Activated CD8-positive, alpha-beta memory T cell treated with anti-CD3 and anti-CD28 coated beads for 24 hours (primary cell): ENCODE data around the gene PTPRS.
"Not testable (repeated sequence)": the region's sequence is repeated elsewhere in the genome, so short reads cannot be mapped to it uniquely, and the experiment has no call there.

Experiments
- DNase-seq: peaks from one replicate; pipeline ENCODE4 v3.0.0-alpha.2; 2020

PTPRS gene

GRCh38 chr19:5331790-5332189 lies 8.8 kb downstream of the PTPRS start:
- no peak for DNase-seq

- no peak for DNase-seq
Measured at GRCh38 chr19:5330307-5330720, 10.3 kb downstream of the PTPRS start.

GRCh38 chr19:5329141-5329540 lies 11.5 kb downstream of the PTPRS start:
- no peak for DNase-seq

- DNase-seq: not testable (repeated sequence)
Measured at GRCh38 chr19:5328407-5328806, 12.2 kb downstream of the PTPRS start.

GRCh38 chr19:5326986-5327623 lies 13.5 kb downstream of the PTPRS start:
- DNase-seq: no peak

GRCh38 chr19:5326545-5326944 lies 14.1 kb downstream of the PTPRS start:
- DNase-seq: no peak

- no peak for DNase-seq
Measured at GRCh38 chr19:5324947-5325346, 15.7 kb downstream of the PTPRS start.

- no peak for DNase-seq
Measured at GRCh38 chr19:5323475-5323811, 17.2 kb downstream of the PTPRS start.

- DNase-seq: peak; percentile 67
Measured at GRCh38 chr19:5321851-5322681, 18.5 kb downstream of the PTPRS start.

GRCh38 chr19:5321066-5321642 lies 19.5 kb downstream of the PTPRS start:
- no peak for DNase-seq

- no peak for DNase-seq
Measured at GRCh38 chr19:5319516-5319915, 21.1 kb downstream of the PTPRS start.

GRCh38 chr19:5318306-5318705 lies 22.3 kb downstream of the PTPRS start:
- no peak for DNase-seq

- no peak for DNase-seq
Measured at GRCh38 chr19:5317321-5317720, 23.3 kb downstream of the PTPRS start.

GRCh38 chr19:5316138-5316537 lies 24.5 kb downstream of the PTPRS start:
- DNase-seq: no peak

GRCh38 chr19:5314907-5315298 lies 25.7 kb downstream of the PTPRS start:
- no peak for DNase-seq

GRCh38 chr19:5314012-5314906 lies 26.4 kb downstream of the PTPRS start:
- DNase-seq: no peak

- DNase-seq: no peak
Measured at GRCh38 chr19:5313307-5313706, 27.3 kb downstream of the PTPRS start.

- no peak for DNase-seq
Measured at GRCh38 chr19:5312058-5312457, 28.6 kb downstream of the PTPRS start.

- DNase-seq: no peak
Measured at GRCh38 chr19:5309438-5310204, 31.0 kb downstream of the PTPRS start.

GRCh38 chr19:5308451-5309437 lies 31.9 kb downstream of the PTPRS start:
- no peak for DNase-seq

GRCh38 chr19:5307655-5308054 lies 33.0 kb downstream of the PTPRS start:
- DNase-seq: no peak
